ENCODE data around the gene KCNQ5.

DNA sequence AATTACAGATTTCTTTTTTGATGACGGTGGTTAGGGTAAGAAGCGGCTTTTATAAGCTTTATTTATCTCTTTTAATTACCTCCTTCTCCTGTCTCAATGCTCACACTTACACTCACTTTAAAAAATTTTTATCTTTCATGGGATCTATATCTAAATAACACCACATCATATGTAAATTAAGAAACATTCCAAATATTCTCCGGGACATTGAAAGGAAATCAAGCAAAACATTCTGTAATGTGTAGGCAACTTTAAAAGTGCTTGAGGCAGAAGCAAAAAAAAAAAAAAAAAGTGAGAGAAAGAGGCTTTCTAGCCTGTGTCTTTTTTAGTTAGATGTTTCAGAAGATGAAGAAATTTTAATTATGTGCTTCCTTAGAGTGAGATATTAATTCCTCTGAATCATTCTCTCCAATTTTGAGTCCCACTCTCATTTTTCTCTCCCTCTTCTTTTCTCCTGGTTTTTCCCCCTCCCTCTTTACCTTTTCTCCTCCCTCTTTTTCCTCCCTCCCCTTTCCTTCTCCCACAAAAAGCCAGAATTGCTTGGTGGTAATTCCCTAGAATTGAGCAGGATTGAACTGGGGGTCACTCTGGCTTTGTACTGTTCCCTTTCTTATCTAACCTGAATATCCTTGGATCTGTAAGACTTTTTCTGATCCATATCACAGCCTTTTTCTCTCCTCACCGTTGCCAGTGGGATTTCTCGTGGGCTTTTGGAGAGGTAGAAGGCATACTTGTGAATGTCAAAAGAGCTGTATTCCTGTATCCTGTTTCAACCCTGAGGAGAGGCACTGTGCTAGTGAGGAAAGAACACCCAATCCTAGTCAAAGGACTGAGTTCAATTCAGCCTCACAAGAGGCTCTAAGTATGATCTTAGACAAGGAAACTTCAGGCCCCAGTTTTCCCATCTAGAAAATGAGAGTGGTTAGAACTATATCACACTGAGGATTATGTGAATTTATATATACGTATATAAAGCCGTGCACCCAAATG is 30.4 kb downstream of the KCNQ5 start:
- TF ChIP-seq, protein P1, sequence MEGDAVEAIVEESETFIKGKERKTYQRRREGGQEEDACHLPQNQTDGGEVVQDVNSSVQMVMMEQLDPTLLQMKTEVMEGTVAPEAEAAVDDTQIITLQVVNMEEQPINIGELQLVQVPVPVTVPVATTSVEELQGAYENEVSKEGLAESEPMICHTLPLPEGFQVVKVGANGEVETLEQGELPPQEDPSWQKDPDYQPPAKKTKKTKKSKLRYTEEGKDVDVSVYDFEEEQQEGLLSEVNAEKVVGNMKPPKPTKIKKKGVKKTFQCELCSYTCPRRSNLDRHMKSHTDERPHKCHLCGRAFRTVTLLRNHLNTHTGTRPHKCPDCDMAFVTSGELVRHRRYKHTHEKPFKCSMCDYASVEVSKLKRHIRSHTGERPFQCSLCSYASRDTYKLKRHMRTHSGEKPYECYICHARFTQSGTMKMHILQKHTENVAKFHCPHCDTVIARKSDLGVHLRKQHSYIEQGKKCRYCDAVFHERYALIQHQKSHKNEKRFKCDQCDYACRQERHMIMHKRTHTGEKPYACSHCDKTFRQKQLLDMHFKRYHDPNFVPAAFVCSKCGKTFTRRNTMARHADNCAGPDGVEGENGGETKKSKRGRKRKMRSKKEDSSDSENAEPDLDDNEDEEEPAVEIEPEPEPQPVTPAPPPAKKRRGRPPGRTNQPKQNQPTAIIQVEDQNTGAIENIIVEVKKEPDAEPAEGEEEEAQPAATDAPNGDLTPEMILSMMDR (IDR thresholded peaks at IDR 0.05) = no peak
- TF ChIP-seq SIN3A (IDR thresholded peaks at IDR 0.05; ENCODE audit: borderline replicate concordance, insufficient read depth, low read depth, low read length) = no peak
- no peak for TF ChIP-seq TCF7L2 (IDR thresholded peaks at IDR 0.05; ENCODE audit: low read depth, low read length)
- TF ChIP-seq POLR2AphosphoS5 (IDR thresholded peaks at IDR 0.05; ENCODE audit: low read depth, low read length) = no peak
- TF ChIP-seq, protein P2, sequence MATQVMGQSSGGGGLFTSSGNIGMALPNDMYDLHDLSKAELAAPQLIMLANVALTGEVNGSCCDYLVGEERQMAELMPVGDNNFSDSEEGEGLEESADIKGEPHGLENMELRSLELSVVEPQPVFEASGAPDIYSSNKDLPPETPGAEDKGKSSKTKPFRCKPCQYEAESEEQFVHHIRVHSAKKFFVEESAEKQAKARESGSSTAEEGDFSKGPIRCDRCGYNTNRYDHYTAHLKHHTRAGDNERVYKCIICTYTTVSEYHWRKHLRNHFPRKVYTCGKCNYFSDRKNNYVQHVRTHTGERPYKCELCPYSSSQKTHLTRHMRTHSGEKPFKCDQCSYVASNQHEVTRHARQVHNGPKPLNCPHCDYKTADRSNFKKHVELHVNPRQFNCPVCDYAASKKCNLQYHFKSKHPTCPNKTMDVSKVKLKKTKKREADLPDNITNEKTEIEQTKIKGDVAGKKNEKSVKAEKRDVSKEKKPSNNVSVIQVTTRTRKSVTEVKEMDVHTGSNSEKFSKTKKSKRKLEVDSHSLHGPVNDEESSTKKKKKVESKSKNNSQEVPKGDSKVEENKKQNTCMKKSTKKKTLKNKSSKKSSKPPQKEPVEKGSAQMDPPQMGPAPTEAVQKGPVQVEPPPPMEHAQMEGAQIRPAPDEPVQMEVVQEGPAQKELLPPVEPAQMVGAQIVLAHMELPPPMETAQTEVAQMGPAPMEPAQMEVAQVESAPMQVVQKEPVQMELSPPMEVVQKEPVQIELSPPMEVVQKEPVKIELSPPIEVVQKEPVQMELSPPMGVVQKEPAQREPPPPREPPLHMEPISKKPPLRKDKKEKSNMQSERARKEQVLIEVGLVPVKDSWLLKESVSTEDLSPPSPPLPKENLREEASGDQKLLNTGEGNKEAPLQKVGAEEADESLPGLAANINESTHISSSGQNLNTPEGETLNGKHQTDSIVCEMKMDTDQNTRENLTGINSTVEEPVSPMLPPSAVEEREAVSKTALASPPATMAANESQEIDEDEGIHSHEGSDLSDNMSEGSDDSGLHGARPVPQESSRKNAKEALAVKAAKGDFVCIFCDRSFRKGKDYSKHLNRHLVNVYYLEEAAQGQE (IDR thresholded peaks at IDR 0.05; ENCODE audit: insufficient read depth in 1 of 2, low read depth in 2 of 2, low read length in 1 of 2) = no peak

All from Panc1 (cell line).